ENCODE results near the gene SASS6.
A peak's percentile ranks its signal among the peaks of the same experiment; 100 is the strongest.

Gene SASS6, protein sequence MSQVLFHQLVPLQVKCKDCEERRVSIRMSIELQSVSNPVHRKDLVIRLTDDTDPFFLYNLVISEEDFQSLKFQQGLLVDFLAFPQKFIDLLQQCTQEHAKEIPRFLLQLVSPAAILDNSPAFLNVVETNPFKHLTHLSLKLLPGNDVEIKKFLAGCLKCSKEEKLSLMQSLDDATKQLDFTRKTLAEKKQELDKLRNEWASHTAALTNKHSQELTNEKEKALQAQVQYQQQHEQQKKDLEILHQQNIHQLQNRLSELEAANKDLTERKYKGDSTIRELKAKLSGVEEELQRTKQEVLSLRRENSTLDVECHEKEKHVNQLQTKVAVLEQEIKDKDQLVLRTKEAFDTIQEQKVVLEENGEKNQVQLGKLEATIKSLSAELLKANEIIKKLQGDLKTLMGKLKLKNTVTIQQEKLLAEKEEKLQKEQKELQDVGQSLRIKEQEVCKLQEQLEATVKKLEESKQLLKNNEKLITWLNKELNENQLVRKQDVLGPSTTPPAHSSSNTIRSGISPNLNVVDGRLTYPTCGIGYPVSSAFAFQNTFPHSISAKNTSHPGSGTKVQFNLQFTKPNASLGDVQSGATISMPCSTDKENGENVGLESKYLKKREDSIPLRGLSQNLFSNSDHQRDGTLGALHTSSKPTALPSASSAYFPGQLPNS

DNA sequence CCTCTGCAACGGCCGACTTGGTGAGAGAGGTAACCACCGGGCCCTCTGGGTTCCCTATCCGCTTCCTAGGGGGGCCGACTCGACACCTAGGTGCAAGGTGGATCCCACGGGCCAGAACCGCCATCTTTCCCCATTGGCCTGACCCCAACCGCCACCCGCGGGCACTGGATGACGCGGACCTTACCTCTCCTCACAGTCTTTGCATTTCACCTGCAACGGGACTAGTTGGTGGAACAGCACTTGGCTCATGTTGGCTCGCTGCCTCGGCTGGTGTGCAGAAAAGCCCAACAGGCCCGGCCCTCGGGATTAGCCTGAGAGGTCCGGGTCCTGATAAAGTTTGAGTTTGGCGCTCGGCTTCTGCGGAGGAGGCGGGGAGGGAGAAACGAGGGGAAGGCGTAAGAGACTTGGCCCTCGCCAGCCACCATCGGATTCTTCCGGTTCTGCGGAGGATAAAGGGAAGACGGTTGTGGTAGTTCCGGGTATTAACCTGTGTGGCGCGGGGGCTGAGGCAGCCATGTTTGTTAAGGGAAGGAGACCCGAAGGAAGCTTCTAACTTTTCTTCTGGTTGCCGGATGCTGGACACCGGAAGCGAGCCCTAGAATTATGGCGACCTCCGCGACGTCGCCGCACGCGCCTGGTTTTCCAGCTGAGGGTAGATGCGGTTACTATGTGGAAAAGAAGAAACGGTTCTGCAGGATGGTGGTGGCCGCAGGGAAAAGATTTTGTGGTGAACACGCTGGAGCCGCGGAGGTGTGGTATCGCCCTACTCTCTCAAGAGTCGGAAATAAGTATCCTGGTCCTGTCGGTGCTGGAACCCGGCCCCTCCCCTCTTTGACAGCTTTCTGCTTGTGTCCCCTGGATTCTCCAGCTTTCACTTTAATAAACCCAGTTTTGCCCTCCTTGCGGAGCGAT is at the start of gene SASS6, which contains the start of gene TRMT13:
Gene SASS6, minus strand, starts transcription at position 365 of the 912 bp plus-strand sequence. Its CDS starts 116 bp downstream, at position 249.
Gene TRMT13, plus strand, starts transcription at position 598 of the 912 bp plus-strand sequence. Its CDS starts 6 bp downstream, at position 604.
- Histone ChIP-seq H3K36me3 (ENCODE audit: control insufficient read depth in 1 of 2, insufficient read depth in 2 of 2, low read length in 2 of 2) (peaks cover 7 to 11% of the 10 kb centered on the region in 2 donors), H3K9me3 (ENCODE audit: control insufficient read depth in 1 of 2, low read length in 2 of 2) (no peaks in the 10 kb centered on the region), H3K27ac (ENCODE audit: low read length) (peak within 1 kb of the TSS; percentile 62), H3K4me3 (ENCODE audit: low read depth in 1 of 2, low read length in 2 of 2) (peak within 1 kb of the TSS; percentile 98 to 99), H3K4me1 (ENCODE audit: control insufficient read depth in 1 of 2, insufficient read depth in 2 of 2, low read length in 2 of 2) (peaks cover 0 to 33% of the 10 kb centered on the region in 2 donors), H3K27me3 (ENCODE audit: low read depth, low read length) (no peaks in the 10 kb centered on the region)

DNA sequence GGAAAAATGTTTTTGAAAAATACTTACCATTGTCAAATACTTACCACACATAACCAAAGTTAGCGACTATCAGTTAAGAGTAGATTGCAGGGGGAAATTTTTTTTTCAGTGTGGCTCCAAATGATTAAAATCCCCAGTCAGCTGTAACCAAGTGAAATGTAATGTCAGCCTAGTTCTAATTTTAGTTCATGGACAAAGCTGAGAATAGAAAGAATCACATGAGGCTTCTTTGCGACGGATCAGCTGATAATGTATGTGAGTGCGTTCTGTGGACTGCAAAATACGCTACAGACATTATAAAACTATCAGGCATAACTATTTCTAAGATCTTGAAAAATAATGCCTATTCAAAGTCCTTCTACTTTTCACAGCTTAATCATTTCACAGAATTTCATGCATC is 45.4 kb upstream of the SASS6 start, which contains the start of gene LRRC39:
Gene LRRC39, minus strand, starts transcription at position 166 of the 400 bp plus-strand sequence. CDS start 9,740 bp downstream, outside the sequence.
- H3K9me3 ChIP-seq (ENCODE audit: control insufficient read depth in 1 of 2, low read length in 2 of 2), result no peaks in the 10 kb centered on the region
- no peaks in the 10 kb centered on the region for H3K27me3 ChIP-seq (ENCODE audit: low read depth, low read length)
- no peaks in the 10 kb centered on the region for H3K36me3 ChIP-seq (ENCODE audit: control insufficient read depth in 1 of 2, insufficient read depth in 2 of 2, low read length in 2 of 2)
- H3K4me3 ChIP-seq (ENCODE audit: low read depth in 1 of 2, low read length in 2 of 2), result no peak within 1 kb of the TSS
- H3K4me1 ChIP-seq (ENCODE audit: control insufficient read depth in 1 of 2, insufficient read depth in 2 of 2, low read length in 2 of 2), result no peaks in the 10 kb centered on the region
- H3K27ac ChIP-seq (ENCODE audit: low read length), result no peak within 1 kb of the TSS

DNA sequence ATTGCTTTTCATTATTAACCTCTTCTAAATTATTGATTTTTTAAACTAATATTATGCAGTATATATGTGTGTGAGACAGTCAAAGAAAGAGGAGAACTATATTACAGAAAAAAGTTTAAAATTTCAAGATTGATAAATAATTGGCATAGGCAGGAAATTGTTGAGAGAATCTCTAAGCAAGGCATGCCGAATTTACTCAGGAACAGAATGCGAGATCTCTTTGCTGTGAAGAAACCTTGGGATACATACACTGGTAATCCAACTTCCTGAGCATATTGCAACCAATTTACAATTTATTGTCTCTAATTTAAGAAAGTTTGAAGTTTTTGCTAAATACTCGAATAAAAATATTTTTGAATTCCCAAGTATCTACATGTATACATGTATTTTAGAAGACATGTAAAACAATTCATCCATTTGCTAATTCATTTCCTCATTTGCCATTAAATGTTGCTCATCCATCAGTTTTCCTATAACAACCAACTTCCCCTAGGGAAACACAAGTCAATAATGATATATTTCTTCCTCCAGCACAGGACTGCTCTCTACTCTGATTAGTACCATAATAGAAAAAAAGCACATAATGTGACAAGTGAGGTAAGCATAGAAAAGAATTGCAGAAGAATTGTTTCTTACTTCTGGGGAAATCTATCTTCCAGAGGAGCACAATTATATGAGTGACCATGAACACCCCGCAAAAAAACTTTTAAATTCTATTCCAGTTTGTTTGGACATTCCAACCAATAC is 44.7 kb upstream of the SASS6 start:
- Histone ChIP-seq H3K4me3 (ENCODE audit: low read depth in 1 of 2, low read length in 2 of 2) (no peak overlapping the region), H3K4me1 (ENCODE audit: control insufficient read depth in 1 of 2, insufficient read depth in 2 of 2, low read length in 2 of 2) (no peaks in the 10 kb centered on the region), H3K9me3 (ENCODE audit: control insufficient read depth in 1 of 2, low read length in 2 of 2) (no peaks in the 10 kb centered on the region), H3K36me3 (ENCODE audit: control insufficient read depth in 1 of 2, insufficient read depth in 2 of 2, low read length in 2 of 2) (no peaks in the 10 kb centered on the region), H3K27me3 (ENCODE audit: low read depth, low read length) (no peaks in the 10 kb centered on the region), H3K27ac (ENCODE audit: low read length) (no peak overlapping the region)

DNA sequence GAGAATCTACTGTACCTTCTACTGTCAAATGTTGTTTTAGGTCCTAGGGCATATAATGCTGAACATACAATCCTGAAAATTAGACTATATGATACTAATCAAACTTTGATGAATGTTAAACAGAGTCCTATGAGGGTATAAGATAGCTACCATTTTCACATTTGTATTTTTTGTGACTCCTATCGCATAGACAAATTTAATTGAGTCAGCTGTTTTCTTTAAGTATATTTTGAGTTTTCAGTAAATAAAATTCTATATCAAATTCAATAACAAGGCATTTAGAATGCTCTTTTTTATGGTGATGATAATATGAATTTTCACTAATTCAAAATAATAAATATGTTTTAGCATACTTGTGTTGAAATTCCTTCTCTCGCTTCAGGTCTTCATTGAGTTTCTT is 35.3 kb upstream of the SASS6 start:
- Histone ChIP-seq H3K9me3 (ENCODE audit: control insufficient read depth in 1 of 2, low read length in 2 of 2) (no peaks in the 10 kb centered on the region), H3K36me3 (ENCODE audit: control insufficient read depth in 1 of 2, insufficient read depth in 2 of 2, low read length in 2 of 2) (no peaks in the 10 kb centered on the region)

DNA sequence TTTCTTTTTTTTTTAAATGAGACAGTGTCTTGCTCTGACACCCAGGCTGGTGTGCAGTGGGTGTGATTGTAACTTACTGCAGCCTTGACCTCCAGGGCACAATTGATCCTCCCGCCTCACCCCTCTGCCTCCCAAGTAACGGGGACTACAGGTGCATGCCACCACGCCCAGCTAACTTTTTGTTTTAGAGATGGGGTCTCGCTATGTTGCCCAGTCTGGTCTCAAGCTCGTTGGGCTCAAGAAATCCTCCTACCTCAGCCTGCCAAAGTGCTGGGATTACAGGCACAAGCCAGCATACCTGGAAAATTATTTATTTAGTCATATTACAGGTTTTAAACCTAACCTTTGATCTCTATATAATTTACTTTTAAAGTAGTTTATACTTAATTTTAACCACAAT is 32.0 kb upstream of the SASS6 start:
- Histone ChIP-seq H3K4me3 (ENCODE audit: low read depth in 1 of 2, low read length in 2 of 2) (no peak overlapping the region), H3K9me3 (ENCODE audit: control insufficient read depth in 1 of 2, low read length in 2 of 2) (no peaks in the 10 kb centered on the region), H3K27me3 (ENCODE audit: low read depth, low read length) (no peaks in the 10 kb centered on the region), H3K27ac (ENCODE audit: low read length) (no peak overlapping the region), H3K4me1 (ENCODE audit: control insufficient read depth in 1 of 2, insufficient read depth in 2 of 2, low read length in 2 of 2) (no peaks in the 10 kb centered on the region), H3K36me3 (ENCODE audit: control insufficient read depth in 1 of 2, insufficient read depth in 2 of 2, low read length in 2 of 2) (no peaks in the 10 kb centered on the region)

More for the DNA sequence above, 35.3 kb upstream of the SASS6 start:
- H3K27ac ChIP-seq (ENCODE audit: low read length), result no peak overlapping the region
- no peaks in the 10 kb centered on the region for H3K4me1 ChIP-seq (ENCODE audit: control insufficient read depth in 1 of 2, insufficient read depth in 2 of 2, low read length in 2 of 2)
- H3K27me3 ChIP-seq (ENCODE audit: low read depth, low read length), result no peaks in the 10 kb centered on the region
- no peak overlapping the region for H3K4me3 ChIP-seq (ENCODE audit: low read depth in 1 of 2, low read length in 2 of 2)

DNA sequence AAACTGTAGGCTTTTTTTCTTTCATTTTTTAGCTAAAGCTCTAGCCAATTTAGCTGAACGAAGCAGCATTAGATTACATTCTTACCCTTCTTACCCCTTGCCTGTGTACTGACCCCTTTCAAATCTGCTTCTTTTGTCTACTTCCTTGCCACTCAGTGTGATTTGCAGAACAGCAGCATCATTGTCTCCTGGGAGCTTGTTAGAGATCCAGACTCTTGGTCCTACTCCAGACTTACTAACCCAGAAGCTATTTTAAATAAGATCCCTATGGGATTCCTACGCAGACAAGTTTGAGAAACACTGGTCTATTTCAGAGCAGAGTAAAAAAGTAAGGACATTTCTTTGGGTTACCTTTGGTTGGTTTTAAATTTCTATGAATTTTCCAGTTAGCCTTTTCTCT is 31.5 kb upstream of the SASS6 start:
- H3K4me1 ChIP-seq (ENCODE audit: control insufficient read depth in 1 of 2, insufficient read depth in 2 of 2, low read length in 2 of 2), result no peaks in the 10 kb centered on the region
- H3K27me3 ChIP-seq (ENCODE audit: low read depth, low read length), result no peaks in the 10 kb centered on the region
- no peak overlapping the region for H3K4me3 ChIP-seq (ENCODE audit: low read depth in 1 of 2, low read length in 2 of 2)
- no peaks in the 10 kb centered on the region for H3K9me3 ChIP-seq (ENCODE audit: control insufficient read depth in 1 of 2, low read length in 2 of 2)
- H3K27ac ChIP-seq (ENCODE audit: low read length), result no peak overlapping the region
- H3K36me3 ChIP-seq (ENCODE audit: control insufficient read depth in 1 of 2, insufficient read depth in 2 of 2, low read length in 2 of 2), result no peaks in the 10 kb centered on the region

DNA sequence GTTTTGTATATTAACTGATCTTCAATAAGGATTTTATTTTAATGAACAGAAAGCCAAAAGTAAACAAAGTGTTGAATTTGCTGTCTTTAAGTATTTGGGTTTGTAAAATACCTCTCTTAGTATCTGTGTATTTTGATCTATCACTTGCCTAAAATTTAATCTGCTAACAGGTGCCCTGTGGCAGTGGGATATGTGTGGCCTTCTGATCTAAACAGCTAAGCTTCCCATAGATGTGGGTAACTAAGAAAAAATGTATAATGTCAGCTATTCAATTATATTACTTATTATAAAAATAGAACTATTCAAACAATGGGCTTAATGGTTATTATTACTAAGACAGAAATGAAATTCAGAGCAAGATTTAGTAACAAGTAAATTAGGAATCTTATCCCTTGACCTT is 30.2 kb upstream of the SASS6 start:
- H3K27me3 ChIP-seq (ENCODE audit: low read depth, low read length), result no peaks in the 10 kb centered on the region
- H3K4me1 ChIP-seq (ENCODE audit: control insufficient read depth in 1 of 2, insufficient read depth in 2 of 2, low read length in 2 of 2), result no peaks in the 10 kb centered on the region
- no peaks in the 10 kb centered on the region for H3K9me3 ChIP-seq (ENCODE audit: control insufficient read depth in 1 of 2, low read length in 2 of 2)
- no peak overlapping the region for H3K4me3 ChIP-seq (ENCODE audit: low read depth in 1 of 2, low read length in 2 of 2)
- no peak overlapping the region for H3K27ac ChIP-seq (ENCODE audit: low read length)
- H3K36me3 ChIP-seq (ENCODE audit: control insufficient read depth in 1 of 2, insufficient read depth in 2 of 2, low read length in 2 of 2), result no peaks in the 10 kb centered on the region

DNA sequence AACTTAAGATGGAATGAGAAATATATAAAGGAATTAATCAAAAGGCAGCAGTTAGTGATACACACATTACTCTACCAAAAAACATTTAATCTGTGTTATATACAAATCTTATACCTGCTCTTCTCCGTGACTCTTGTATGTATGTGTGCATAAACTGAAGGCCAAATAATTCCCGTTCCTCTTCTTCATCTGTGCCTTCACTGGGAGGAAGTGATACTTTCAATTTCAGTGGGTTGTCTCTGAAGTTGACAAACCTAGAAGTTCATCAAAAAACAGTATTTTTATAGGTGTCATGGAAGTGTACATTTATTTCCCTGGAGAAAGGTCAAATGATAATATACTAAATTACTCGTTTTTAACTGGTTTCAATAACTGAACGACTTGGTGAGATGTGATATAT is 19.5 kb upstream of the SASS6 start:
- Histone ChIP-seq H3K36me3 (ENCODE audit: control insufficient read depth in 1 of 2, insufficient read depth in 2 of 2, low read length in 2 of 2) (peaks cover 13 to 14% of the 10 kb centered on the region in 2 donors), H3K9me3 (ENCODE audit: control insufficient read depth in 1 of 2, low read length in 2 of 2) (no peaks in the 10 kb centered on the region)

DNA sequence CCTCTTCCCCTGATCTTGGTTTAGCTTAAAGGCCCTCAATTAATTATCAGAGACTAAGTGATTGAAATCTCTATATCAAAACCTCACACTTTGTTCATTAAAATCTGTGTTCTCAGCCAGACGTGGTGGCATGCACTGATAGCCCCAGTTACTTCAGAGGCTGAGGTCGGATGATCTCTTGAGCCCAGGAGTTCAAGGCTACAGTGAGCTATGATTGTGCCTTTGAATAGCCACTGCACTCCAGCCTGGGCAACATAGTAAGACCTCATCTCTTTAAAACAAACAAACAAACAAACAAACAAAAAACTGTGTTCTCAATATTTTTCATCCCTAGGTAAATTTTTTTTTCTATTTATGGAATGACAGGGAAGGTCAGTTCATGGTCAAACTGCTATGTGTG is 18.9 kb upstream of the SASS6 start:
- Histone ChIP-seq H3K9me3 (ENCODE audit: control insufficient read depth in 1 of 2, low read length in 2 of 2) (no peaks in the 10 kb centered on the region), H3K36me3 (ENCODE audit: control insufficient read depth in 1 of 2, insufficient read depth in 2 of 2, low read length in 2 of 2) (peaks cover 13 to 16% of the 10 kb centered on the region in 2 donors), H3K27me3 (ENCODE audit: low read depth, low read length) (no peaks in the 10 kb centered on the region), H3K27ac (ENCODE audit: low read length) (no peak overlapping the region), H3K4me1 (ENCODE audit: control insufficient read depth in 1 of 2, insufficient read depth in 2 of 2, low read length in 2 of 2) (no peaks in the 10 kb centered on the region), H3K4me3 (ENCODE audit: low read depth in 1 of 2, low read length in 2 of 2) (no peak overlapping the region)

More for the DNA sequence above, 19.5 kb upstream of the SASS6 start:
- Histone ChIP-seq H3K4me1 (ENCODE audit: control insufficient read depth in 1 of 2, insufficient read depth in 2 of 2, low read length in 2 of 2) (no peaks in the 10 kb centered on the region), H3K27me3 (ENCODE audit: low read depth, low read length) (no peaks in the 10 kb centered on the region), H3K27ac (ENCODE audit: low read length) (no peak overlapping the region), H3K4me3 (ENCODE audit: low read depth in 1 of 2, low read length in 2 of 2) (no peak overlapping the region)

DNA sequence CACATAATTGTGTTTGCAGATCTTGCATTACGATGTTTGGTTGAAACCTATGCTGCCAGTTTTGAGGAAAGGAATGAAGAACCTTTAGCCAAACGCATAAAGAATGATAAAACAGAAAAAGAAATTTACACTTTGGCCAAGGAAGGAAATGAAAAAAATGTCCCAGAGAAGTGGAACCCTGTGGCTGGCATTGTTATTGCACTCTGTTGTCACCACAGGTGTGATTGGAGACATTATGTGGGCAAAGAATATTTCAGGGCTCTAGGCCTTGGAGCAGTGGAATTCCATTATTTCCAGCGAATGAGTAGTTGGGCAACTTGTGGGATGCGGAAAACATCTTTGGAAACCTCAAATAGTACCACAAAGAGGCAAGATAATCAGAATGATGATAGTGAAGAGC is 15.1 kb upstream of the SASS6 start:
- H3K36me3 ChIP-seq (ENCODE audit: control insufficient read depth in 1 of 2, insufficient read depth in 2 of 2, low read length in 2 of 2), result peaks cover 39 to 40% of the 10 kb centered on the region in 2 donors
- no peak overlapping the region for H3K27ac ChIP-seq (ENCODE audit: low read length)
- no peak overlapping the region for H3K4me3 ChIP-seq (ENCODE audit: low read depth in 1 of 2, low read length in 2 of 2)
- H3K4me1 ChIP-seq (ENCODE audit: control insufficient read depth in 1 of 2, insufficient read depth in 2 of 2, low read length in 2 of 2), result no peaks in the 10 kb centered on the region
- no peaks in the 10 kb centered on the region for H3K27me3 ChIP-seq (ENCODE audit: low read depth, low read length)
- no peaks in the 10 kb centered on the region for H3K9me3 ChIP-seq (ENCODE audit: control insufficient read depth in 1 of 2, low read length in 2 of 2)
